Mesodermal cell (in vitro differentiated cells): ENCODE results near the gene RGL4.

Experiments
- H3K27ac ChIP-seq: 2 replicates; pipeline ENCODE4 v1.7.0; 2013; ENCODE audit warnings: mild to moderate bottlenecking, low read depth, low read length, moderate library complexity; ENCODE audit not compliant: severe bottlenecking
- H3K36me3 ChIP-seq: 2 replicates; pipeline ENCODE4 v1.7.1; 2013; ENCODE audit warnings: mild to moderate bottlenecking, low read length, moderate library complexity; ENCODE audit not compliant: control insufficient read depth, insufficient read depth
- H3K4me1 ChIP-seq: one replicate; pipeline ENCODE4 v1.7.1; 2013; ENCODE audit warnings: mild to moderate bottlenecking, low read length; ENCODE audit not compliant: insufficient read depth, control insufficient read depth, poor library complexity, severe bottlenecking
- H3K4me3 ChIP-seq: 2 replicates; pipeline ENCODE4 v1.7.0; 2013; ENCODE audit warnings: low read length, control low read depth, mild to moderate bottlenecking; ENCODE audit not compliant: insufficient read depth, poor library complexity, severe bottlenecking; ENCODE audit errors: extremely low read depth
- H3K9me3 ChIP-seq: 2 replicates; pipeline ENCODE4 v1.7.1; 2013; ENCODE audit warnings: mild to moderate bottlenecking, low read length, moderate library complexity; ENCODE audit not compliant: control insufficient read depth
- WGBS, 2 experiments: methylation state at CpG; one replicate each; pipeline ENCODE4 v1.1.5; 2013; ENCODE audit warnings: missing lambda C conversion rate in 2 of 2; ENCODE audit not compliant: insufficient coverage in 2 of 2; 5-methylcytosine and 5-hydroxymethylcytosine counted together

Gene RGL4

DNA sequence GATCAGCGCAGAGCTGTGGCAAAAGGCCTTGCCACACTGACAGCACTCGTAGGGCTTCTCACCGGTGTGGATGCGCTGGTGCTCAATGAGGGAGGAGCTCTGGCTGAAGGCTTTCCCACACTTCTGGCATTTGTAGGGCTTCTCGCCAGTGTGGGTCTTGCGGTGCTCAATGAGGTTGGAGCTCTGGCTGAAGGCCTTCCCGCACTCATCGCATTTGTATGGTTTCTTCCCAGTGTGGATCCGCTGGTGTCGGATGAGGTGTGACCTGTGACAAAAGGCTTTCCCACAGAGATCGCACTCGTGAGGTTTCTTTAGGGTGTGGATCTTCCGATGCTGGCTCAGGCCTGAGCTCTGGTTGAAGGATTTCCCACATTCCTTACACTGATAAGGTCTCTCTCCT lies 53.2 kb downstream of the RGL4 start:
- H3K9me3 ChIP-seq: no peaks in the 10 kb centered on the region
- no peak overlapping the region for H3K27ac ChIP-seq
- peaks cover 52% of the 10 kb centered on the region for H3K36me3 ChIP-seq
- 96 to 99% methylated on average over 13 of the region's 13 CpGs for WGBS, 2 experiments
- no peaks in the 10 kb centered on the region for H3K4me1 ChIP-seq
- no peak overlapping the region for H3K4me3 ChIP-seq

DNA sequence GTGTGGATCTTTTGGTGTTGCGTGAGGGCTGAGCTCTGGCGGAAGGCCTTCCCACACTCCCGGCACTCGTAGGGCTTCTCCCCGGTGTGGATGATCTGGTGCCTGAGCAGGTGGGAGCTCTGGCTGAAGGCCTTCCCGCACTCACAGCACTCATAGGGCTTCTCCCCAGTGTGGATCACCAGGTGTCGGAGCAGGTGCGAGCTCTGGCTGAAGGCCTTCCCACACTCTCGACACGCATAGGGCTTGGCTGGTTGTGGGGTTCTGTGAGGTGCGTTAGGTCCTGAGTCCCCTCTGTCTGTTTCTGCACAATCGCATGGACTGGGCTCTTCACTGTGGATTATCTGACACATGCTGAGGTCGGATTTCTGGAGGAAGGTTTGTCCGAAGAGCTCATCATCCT lies 53.7 kb downstream of the RGL4 start:
- no peaks in the 10 kb centered on the region for H3K9me3 ChIP-seq
- H3K27ac ChIP-seq: no peak overlapping the region
- H3K4me3 ChIP-seq: no peak overlapping the region
- H3K36me3 ChIP-seq: peaks cover 52% of the 10 kb centered on the region
- WGBS, 2 experiments: 94 to 96% methylated on average over 12 to 14 of the region's 14 CpGs
- no peaks in the 10 kb centered on the region for H3K4me1 ChIP-seq

DNA sequence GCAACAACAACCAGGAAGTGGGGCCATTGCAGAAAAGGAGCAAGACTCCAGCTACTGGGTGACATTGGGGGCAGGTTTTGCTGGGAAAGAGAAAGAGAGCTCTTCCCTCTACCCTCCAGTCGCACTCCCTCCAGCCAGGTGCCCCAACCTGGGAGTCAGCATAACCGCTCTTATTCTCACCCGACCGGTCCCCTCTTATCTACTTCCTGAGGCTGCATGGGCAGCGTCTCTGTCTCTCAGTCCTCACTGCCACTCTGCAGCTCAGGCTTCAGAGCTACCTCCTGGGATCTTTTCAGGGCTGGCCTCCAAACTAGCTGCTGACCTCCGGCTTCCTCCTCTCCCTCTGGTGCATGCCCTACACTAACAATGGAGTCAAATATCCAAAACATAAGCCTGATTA lies 55.0 kb downstream of the RGL4 start:
- no peaks in the 10 kb centered on the region for H3K9me3 ChIP-seq
- no peak overlapping the region for H3K27ac ChIP-seq
- H3K36me3 ChIP-seq: peaks cover 52% of the 10 kb centered on the region
- whole genome bisulfite sequencing, 2 experiments: 93 to 97% methylated on average over 5 of the region's 6 CpGs
- H3K4me3 ChIP-seq: no peak overlapping the region
- no peaks in the 10 kb centered on the region for H3K4me1 ChIP-seq
